Upper lobe of right lung (tissue), 1 donor: ENCODE data around the gene CCSER1. TPM values are rescaled to one million over a fixed set of nuclear protein-coding genes. Genes with fewer than 3 reads are reported as not detected.

Source experiments
- ATAC-seq: fragments of 200-7000 bp; cut with Tn5 transposase; one replicate; pipeline ENCODE4 v1.9.1; 2020; ENCODE audit warnings: mild to moderate bottlenecking, moderate library complexity
- DNase-seq: peaks from one replicate; pipeline ENCODE4 v3.0.0-alpha.2; 2020
- H3K27ac ChIP-seq: fragments of 200-600 bp; one replicate; pipeline ENCODE4 v1.8.0; 2022
- H3K27me3 ChIP-seq: fragments of 200-600 bp; one replicate; pipeline ENCODE4 v1.8.0; 2022; ENCODE audit warnings: mild to moderate bottlenecking
- H3K36me3 ChIP-seq: fragments of 200-600 bp; one replicate; pipeline ENCODE4 v1.8.0; 2022
- H3K4me1 ChIP-seq: fragments of 200-600 bp; one replicate; pipeline ENCODE4 v1.8.0; 2022
- H3K4me3 ChIP-seq: fragments of 200-600 bp; one replicate; pipeline ENCODE4 v1.8.0; 2022; ENCODE audit warnings: mild to moderate bottlenecking
- H3K9me3 ChIP-seq: fragments of 200-600 bp; one replicate; pipeline ENCODE4 v1.8.0; 2022
- CTCF ChIP-seq: fragments of 200-600 bp; IDR thresholded peaks from one replicate; pipeline ENCODE4 v1.8.0; 2022; ENCODE audit warnings: antibody characterized with exemption
- intact Hi-C: fragments of 100-400 bp; cut with DNase I; formaldehyde crosslinking; loops from one replicate; pipeline ENCODE4 v1.11.0; 2022
- total RNA-seq: library from RNA; stranded (reverse); fragmentation: NEBNext Ultra II Directional; extraction: Animal tissue kit (Norgen Biotek cat#: 25700); gene quantifications from one replicate; pipeline ENCODE4 v1.2.1, GENCODE V29; 2021
- donor health status: DM: no; HTN: yes; CAD: no; lungs with severe emphysema.

CCSER1 gene
- total RNA-seq, 1 donor from 2014 or later = 7.4 TPM

GRCh38 chr4:90345549-90346215 lies 218.5 kb downstream of the CCSER1 start:
- intact Hi-C loops = no loop called here
- no peak for TF ChIP-seq CTCF
- Histone ChIP-seq H3K4me3 (no peak overlapping the region), H3K27me3 (no peaks in the 10 kb centered on the region), H3K36me3 (no peaks in the 10 kb centered on the region), H3K4me1 (no peaks in the 10 kb centered on the region), H3K27ac (no peak overlapping the region), H3K9me3 (no peaks in the 10 kb centered on the region)
- DNase-seq (no peak), ATAC-seq (no peak)

GRCh38 chr4:90349636-90350035 lies 222.4 kb downstream of the CCSER1 start:
- Histone ChIP-seq H3K4me1 (no peaks in the 10 kb centered on the region), H3K9me3 (no peaks in the 10 kb centered on the region), H3K4me3 (no peak overlapping the region), H3K36me3 (no peaks in the 10 kb centered on the region), H3K27ac (no peak overlapping the region), H3K27me3 (no peaks in the 10 kb centered on the region)
- DNase-seq (no peak), ATAC-seq (no peak)
- intact Hi-C loops = no loop called here
- TF ChIP-seq CTCF = no peak

GRCh38 chr4:90357117-90357710 lies 230.0 kb downstream of the CCSER1 start:
- peak; percentile 69 for ATAC-seq
- no peak overlapping the region for H3K27ac ChIP-seq
- no peaks in the 10 kb centered on the region for H3K4me1 ChIP-seq
- intact Hi-C loops = no loop called here
- peak; percentile 47 for TF ChIP-seq CTCF
- DNase-seq = no peak
- no peak overlapping the region for H3K4me3 ChIP-seq
- H3K27me3 ChIP-seq = no peaks in the 10 kb centered on the region
- no peaks in the 10 kb centered on the region for H3K36me3 ChIP-seq
- H3K9me3 ChIP-seq = no peaks in the 10 kb centered on the region

- H3K4me3 ChIP-seq = no peak overlapping the region
- DNase-seq (no peak), ATAC-seq (no peak)
- no peak for TF ChIP-seq CTCF
- no peaks in the 10 kb centered on the region for H3K4me1 ChIP-seq
- no peaks in the 10 kb centered on the region for H3K27me3 ChIP-seq
- intact Hi-C loops = no loop called here
- no peaks in the 10 kb centered on the region for H3K36me3 ChIP-seq
- H3K9me3 ChIP-seq = no peaks in the 10 kb centered on the region
- no peak overlapping the region for H3K27ac ChIP-seq
Measured at GRCh38 chr4:90375081-90375480, 247.9 kb downstream of the CCSER1 start.

GRCh38 chr4:90393215-90393614 lies 266.0 kb downstream of the CCSER1 start:
- intact Hi-C loops = no loop called here
- no peaks in the 10 kb centered on the region for H3K9me3 ChIP-seq
- TF ChIP-seq CTCF = no peak
- H3K4me3 ChIP-seq = no peak overlapping the region
- H3K36me3 ChIP-seq = no peaks in the 10 kb centered on the region
- no peaks in the 10 kb centered on the region for H3K27me3 ChIP-seq
- no peak for ATAC-seq
- no peak overlapping the region for H3K27ac ChIP-seq
- no peak for DNase-seq
- H3K4me1 ChIP-seq = no peaks in the 10 kb centered on the region
